ENCODE results near the gene PARP6.

The PARP6 gene

GRCh38 chr15:72272213-72272996 is at the start of gene PARP6:
TSS of gene PARP6 (minus strand) at chr15:72272554. CDS start at chr15:72267477, 5,077 bp downstream.
- DNase-seq, result peak; percentile 79

GRCh38 chr15:72319985-72320671 is 47.8 kb upstream of the PARP6 start, which contains the start of gene CELF6:
TSS of gene CELF6 (minus strand) at chr15:72320157. CDS start at chr15:72319874, 283 bp downstream.
- DNase-seq, result peak; percentile 58

DNA sequence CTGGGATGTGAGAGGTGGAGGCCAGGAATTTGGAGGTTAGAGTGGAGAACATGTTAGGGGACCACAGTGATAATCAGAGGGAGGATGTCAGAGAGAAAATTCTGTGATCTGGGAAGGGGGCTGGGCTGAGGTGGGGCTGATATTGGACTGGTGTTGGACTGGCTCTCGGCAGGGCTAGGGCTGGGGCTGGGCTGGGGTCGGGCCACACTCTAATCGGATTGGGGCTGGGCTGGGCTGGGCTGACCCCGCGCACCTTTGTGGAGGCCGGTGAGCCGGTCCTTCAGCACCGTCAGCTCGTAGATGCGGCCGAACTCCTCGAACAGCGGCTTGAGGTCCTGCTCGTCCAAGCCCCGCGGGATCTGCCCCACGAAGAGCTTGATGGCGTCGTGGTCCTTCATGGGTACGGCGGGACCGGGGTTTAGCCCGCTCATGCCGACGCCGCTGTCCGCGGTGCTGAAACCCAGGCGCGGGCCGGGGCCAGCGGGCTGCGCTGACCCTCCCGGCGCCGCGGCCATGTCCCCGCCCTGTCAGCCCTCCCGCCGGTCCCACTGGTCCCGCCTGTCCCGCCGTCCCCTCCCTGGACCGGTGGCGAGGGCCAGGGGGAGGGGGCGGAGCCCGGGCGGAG is 47.1 kb upstream of the PARP6 start:
- DNase-seq, result no peak

DNA sequence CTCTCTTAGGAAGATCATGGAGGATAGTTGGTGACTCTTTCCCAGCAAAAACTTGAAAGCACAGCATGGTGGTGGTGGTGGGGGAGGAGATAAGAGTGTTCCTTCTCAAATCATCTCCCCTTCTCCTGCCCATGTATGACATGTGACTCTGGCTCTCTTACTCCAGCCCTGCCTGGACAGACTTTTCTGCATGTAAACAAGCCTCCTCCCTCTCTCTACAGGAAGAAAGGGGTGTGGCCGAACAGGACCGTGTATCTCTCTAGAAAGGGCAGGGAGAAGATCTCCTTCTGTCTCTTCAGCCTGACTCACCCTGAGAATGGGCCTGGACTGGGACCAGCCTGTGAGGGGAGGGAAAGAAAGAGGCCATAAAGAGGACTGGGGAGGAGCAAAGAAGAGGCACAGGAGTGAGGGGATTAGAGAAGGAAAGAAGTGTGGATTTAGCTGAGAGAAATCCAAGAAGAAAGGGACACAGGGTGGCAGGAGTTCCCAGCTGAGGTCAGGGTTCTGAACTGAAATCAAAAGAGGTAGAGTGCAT is 46.1 kb upstream of the PARP6 start:
- DNase-seq, result no peak

- DNase-seq, result no peak
Observed at GRCh38 chr15:72315706-72316370, 43.5 kb upstream of the PARP6 start.

DNA sequence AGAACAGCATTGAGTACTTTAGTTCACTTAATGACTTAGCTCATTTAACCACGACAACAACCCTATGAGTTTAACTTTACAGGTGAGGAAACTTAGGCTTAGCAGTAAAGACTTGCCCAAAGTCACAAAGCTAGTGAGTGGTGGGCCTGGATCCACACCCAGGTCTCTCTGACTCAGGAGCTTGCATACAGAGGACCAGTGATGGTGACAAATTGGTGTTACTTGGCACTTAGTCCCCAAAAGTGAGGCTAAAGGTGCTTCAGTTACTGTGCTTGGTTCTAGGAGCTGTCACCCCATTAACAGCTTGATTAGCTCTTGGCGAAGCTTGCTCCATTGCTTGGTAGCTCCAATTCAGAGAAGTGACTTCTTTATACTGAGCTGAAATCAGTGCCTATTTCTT is 41.5 kb upstream of the PARP6 start:
- no peak for DNase-seq

GRCh38 chr15:72313448-72313840 is 41.1 kb upstream of the PARP6 start:
- no peak for DNase-seq

- peak; percentile 2 for DNase-seq
Observed at GRCh38 chr15:72312605-72313447, 40.5 kb upstream of the PARP6 start.

DNA sequence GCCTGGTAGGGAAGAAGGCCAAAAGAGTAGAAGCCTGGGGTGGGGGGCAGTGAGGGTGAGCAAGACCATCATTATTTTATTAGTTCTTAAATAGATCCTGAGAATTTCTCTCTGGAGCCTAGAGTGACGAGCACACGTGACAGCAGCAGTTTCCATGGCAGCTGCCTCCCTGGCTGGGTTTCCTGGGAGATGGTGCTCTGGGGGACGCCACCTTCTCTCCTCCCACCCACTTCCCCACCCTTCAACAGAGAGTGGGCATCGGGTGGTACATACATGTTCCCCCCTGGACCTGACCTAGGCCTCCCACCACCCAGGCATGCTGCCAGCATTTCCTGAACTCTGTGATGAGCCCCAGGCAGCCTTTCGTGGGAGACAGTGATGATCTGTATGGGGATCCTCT is 34.7 kb upstream of the PARP6 start:
- no peak for DNase-seq

GRCh38 chr15:72306211-72306785 is 33.9 kb upstream of the PARP6 start:
- peak; percentile 57 for DNase-seq

GRCh38 chr15:72304596-72304995 is 32.2 kb upstream of the PARP6 start:
- no peak for DNase-seq

DNA sequence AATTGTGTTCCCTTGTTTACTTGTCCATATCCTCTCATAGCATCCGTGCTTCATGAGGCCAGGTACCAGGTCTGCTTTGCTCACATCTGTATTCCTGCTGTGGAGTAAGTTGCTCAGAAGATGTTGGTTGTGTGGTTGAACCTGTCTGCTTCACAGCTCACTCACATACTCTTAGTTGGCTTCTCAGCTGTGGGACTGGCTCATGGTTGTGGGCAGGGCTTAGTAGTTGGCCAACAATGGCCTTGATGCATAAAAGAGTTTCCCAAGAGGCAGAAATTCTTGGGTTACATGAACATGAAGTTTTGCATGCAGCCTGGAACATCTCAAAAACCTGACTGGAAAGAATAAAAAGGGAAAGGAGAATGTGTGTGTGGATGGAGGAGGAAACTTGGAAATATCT is 30.6 kb upstream of the PARP6 start:
- DNase-seq, result no peak

DNA sequence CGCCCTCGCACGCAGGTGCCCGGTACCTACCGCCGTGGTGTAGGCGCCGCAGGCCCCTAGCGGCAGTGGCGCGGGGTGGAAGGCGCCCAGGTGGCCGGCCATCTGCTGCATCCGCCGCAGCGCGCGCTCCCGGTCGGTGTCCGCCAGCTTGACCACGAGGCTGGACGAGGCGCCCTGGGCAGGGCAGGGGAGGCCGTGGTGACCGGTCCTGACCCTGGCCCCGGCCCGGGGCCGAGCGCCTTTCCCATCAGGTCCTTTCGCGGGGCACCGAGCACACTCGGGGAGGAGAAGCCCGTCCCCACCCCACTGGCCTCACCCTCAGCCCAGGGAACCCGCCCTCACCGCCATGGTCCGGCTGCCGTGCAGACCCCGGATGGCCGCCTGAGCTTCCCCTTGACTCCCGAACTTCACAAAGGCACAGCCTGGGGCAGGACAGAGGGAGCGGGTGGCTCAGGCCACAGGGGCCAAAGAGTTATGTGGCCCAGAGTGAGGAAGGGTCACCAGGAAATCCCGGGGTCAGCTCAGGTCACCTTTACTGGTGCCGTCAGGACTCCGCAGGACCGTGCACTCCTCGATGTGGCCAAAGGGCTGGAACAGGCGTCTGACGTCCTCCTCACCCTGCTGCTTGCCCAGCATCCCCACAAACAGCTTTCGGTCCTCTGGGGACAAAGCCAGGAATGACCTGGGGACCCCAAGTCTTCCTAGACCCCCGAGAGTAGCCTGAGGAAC is 17.4 kb upstream of the PARP6 start:
- DNase-seq, result no peak

- no peak for DNase-seq
Observed at GRCh38 chr15:72288796-72289596, 16.6 kb upstream of the PARP6 start.

- DNase-seq, result no peak
Observed at GRCh38 chr15:72285927-72286516, 13.7 kb upstream of the PARP6 start.

GRCh38 chr15:72285402-72285801 is 13.0 kb upstream of the PARP6 start:
- DNase-seq, result no peak

DNA sequence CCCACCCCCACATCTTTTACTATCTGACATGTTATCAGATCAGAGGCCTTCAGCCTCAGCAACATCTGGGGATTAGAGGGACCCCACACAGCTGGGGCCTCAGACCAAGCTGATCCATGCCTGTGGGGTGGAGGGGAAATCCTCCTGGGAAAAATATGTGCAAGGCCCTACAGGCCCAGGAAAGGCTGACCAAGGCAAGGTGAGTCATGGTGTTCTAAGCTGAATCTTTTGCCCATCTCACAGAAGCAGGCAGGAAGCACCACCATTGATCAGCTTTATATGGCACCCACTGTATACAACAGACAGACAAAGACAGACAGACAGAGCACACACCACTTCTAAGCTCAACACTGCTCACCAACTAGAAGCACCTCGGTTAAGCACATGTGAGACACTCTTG is 12.4 kb upstream of the PARP6 start:
- DNase-seq, result no peak

DNA sequence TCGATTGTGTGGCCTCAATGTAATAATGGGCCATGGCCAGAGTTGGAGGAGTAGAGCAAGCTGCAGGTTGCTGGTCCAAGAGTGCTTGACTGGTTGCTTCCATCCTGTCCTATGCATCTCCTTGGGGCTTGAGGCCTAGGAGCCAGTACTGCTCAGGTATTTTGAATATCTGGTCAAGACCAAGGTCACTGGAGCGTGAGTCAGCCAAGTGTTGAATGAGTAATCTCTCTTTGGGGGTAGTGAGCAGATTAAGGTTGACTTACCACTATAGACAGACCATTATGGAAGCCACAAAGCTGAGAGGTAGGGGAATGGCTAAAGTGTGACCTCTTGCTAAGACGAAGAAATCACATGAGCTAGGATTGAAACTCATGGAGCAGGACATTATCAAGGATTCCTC is 9.4 kb upstream of the PARP6 start:
- no peak for DNase-seq

DNA sequence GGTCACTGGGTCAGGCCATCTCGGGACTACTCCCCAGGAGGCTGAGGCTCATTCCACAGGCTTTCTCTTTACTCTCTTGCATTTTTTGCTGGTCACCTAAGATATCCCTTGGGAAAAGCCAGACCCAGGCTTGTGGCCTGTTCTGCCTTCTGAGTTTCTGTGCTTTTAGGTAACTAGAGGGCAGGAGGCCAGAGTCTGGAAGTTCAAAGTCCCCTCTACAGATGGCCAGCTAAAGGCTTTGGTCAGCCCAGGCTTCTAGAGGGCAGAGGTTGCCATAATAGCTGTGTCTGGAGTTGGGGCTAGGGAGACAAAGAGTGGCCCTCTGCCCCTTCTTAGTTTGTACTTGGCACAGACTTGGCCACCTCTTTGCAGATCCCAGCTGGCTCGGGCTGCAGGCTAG is 8.4 kb upstream of the PARP6 start:
- DNase-seq, result no peak

GRCh38 chr15:72278737-72279136 is 6.4 kb upstream of the PARP6 start:
- no peak for DNase-seq
